Vagina (tissue), 2 donors: ENCODE measurements around the gene STAT6.

Source experiments
- CTCF ChIP-seq, 3 experiments: fragments of 450-650 bp in 2 of 3; fragments of 200-600 bp in 1 of 3; sonication (generic) in 1 of 3; IDR thresholded peaks; one replicate each; pipeline ENCODE4 v1.5.1; 2017 to 2019; ENCODE audit warnings: antibody characterized with exemption in 3 of 3, mild to moderate bottlenecking in 2 of 3, moderate library complexity in 2 of 3
- POLR2A ChIP-seq, 2 donors: fragments of 450-650 bp; IDR thresholded peaks; one replicate each; pipeline ENCODE4 v1.6.1; 2017; ENCODE audit warnings: antibody characterized with exemption in 2 of 2, mild to moderate bottlenecking in 2 of 2, moderate library complexity in 2 of 2
- POLR2AphosphoS5 ChIP-seq, 2 donors: sonication (generic); formaldehyde crosslinking; IDR thresholded peaks; one replicate each; pipeline ENCODE4 v1.9.0; 2017; ENCODE audit warnings: antibody characterized with exemption in 2 of 2, mild to moderate bottlenecking in 2 of 2, low read depth in 1 of 2; ENCODE audit not compliant: insufficient read depth in 1 of 2

GRCh38 chr12:57080855-57081254 lies 30.3 kb downstream of the STAT6 start:
- TF ChIP-seq CTCF (IDR thresholded peaks at IDR 0.05) (no peak), POLR2AphosphoS5 (IDR thresholded peaks at IDR 0.05; ENCODE audit: insufficient read depth in 1 of 2, low read depth in 1 of 2) (no peak), POLR2A (IDR thresholded peaks at IDR 0.05) (no peak)
